IMR-90 (cell line): ENCODE data around the gene TLX1.

ENCODE experiments used
- CEBPB ChIP-seq: IDR thresholded peaks from 2 replicates; pipeline ENCODE4 v1.6.1; 2012; ENCODE audit warnings: low read depth, low read length, improper control_type of control experiment
- CHD1 ChIP-seq: IDR thresholded peaks from 2 replicates; pipeline ENCODE4 v1.6.1; 2012; ENCODE audit warnings: low read depth, low read length, improper control_type of control experiment
- POLR2A ChIP-seq: IDR thresholded peaks from 2 replicates; pipeline ENCODE4 v1.6.1; 2012; ENCODE audit warnings: mild to moderate bottlenecking, low read depth, low read length
- RCOR1 ChIP-seq: IDR thresholded peaks from 2 replicates; pipeline ENCODE4 v1.6.1; 2012; ENCODE audit warnings: mild to moderate bottlenecking, low read length, improper control_type of control experiment; ENCODE audit not compliant: insufficient replicate concordance
- RFX5 ChIP-seq: IDR thresholded peaks from 2 replicates; pipeline ENCODE4 v1.8.0; 2012; ENCODE audit warnings: low read depth, mild to moderate bottlenecking, low read length, moderate library complexity
- TF ChIP-seq, protein P1 (sequence below): conservative IDR thresholded peaks from 2 replicates; pipeline ENCODE4 v1.5.1; 2012; ENCODE audit warnings: mild to moderate bottlenecking, low read depth, low read length, improper control_type of control experiment

DNA sequence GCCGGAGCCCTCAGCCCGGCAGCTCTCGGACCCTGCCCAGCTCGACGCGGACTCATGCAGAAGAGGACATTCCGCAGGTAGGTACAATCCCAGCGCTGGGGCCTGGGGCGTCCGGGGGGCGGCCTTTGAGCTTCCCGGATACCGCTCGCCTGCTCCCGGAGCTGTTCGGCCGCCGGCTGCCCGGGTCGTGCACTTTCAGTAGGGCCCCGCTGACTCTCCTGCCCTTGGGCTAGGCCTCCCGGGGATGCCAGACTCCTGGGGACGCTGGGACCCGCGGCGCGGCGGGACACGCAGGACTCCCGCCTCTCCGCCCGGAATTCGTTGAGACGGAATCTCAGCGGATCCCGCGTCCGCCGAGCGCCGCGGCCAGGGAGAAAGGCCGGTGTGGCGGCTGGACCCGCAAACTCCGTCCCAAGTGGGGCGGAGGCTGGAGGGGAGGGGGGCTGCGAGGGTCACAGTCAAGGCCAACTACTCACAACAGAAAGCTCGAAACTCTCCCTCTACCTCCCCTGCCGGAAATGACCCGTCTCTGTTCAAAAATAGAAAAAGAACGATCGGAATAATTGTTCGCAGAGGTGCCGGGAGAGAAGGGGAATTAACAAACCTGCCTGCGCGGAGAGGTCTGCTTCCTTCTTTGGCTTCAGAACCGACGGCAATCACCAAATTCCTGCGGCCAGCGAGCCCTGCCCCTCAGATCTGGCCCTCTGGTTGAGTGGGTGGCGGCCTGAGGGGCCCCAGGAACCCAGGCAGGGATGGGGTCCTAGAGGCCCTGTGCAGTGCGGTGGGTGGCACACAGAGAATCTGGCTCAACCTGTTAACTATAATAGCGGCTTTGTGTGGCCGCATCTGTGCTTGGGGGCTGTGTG lies 9.2 kb downstream of the TLX1 start:
- TF ChIP-seq, protein P1, sequence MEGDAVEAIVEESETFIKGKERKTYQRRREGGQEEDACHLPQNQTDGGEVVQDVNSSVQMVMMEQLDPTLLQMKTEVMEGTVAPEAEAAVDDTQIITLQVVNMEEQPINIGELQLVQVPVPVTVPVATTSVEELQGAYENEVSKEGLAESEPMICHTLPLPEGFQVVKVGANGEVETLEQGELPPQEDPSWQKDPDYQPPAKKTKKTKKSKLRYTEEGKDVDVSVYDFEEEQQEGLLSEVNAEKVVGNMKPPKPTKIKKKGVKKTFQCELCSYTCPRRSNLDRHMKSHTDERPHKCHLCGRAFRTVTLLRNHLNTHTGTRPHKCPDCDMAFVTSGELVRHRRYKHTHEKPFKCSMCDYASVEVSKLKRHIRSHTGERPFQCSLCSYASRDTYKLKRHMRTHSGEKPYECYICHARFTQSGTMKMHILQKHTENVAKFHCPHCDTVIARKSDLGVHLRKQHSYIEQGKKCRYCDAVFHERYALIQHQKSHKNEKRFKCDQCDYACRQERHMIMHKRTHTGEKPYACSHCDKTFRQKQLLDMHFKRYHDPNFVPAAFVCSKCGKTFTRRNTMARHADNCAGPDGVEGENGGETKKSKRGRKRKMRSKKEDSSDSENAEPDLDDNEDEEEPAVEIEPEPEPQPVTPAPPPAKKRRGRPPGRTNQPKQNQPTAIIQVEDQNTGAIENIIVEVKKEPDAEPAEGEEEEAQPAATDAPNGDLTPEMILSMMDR, result no peak
- TF ChIP-seq POLR2A, result no peak
- no peak for TF ChIP-seq CEBPB
- no peak for TF ChIP-seq RFX5
- TF ChIP-seq RCOR1, result no peak
- no peak for TF ChIP-seq CHD1
